ENCODE results near the gene SLC12A8.

SLC12A8 gene

GRCh38 chr3:125179143-125179883 is 33.2 kb downstream of the SLC12A8 start:
- H3K4me3 ChIP-seq (ENCODE audit: low read length): no peak overlapping the region
- TF ChIP-seq, protein P1, sequence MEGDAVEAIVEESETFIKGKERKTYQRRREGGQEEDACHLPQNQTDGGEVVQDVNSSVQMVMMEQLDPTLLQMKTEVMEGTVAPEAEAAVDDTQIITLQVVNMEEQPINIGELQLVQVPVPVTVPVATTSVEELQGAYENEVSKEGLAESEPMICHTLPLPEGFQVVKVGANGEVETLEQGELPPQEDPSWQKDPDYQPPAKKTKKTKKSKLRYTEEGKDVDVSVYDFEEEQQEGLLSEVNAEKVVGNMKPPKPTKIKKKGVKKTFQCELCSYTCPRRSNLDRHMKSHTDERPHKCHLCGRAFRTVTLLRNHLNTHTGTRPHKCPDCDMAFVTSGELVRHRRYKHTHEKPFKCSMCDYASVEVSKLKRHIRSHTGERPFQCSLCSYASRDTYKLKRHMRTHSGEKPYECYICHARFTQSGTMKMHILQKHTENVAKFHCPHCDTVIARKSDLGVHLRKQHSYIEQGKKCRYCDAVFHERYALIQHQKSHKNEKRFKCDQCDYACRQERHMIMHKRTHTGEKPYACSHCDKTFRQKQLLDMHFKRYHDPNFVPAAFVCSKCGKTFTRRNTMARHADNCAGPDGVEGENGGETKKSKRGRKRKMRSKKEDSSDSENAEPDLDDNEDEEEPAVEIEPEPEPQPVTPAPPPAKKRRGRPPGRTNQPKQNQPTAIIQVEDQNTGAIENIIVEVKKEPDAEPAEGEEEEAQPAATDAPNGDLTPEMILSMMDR (conservative IDR thresholded peaks at IDR 0.05; ENCODE audit: low read depth, low read length): no peak
- DNase-seq (ENCODE audit: low read depth): no peak

DNA sequence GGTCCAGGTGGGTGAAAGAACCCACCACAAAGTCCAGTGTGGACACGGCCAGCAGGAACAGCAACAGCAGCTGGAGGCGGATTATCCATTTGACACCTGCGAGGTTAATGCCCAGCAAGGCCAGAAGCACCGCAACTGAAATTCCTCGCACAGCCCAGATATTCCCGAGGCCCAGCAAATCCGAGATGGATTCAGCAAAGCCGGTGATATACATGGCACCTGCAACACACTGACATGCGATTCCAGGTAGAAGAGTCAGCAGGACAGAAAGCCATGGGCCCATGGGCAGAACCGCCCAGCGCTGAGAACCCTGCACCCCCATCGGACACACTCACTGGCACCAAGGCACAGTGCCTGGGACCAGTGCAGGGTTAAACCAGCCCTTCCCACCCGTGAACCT is 34.8 kb downstream of the SLC12A8 start:
- DNase-seq (ENCODE audit: low read depth): no peak
- TF ChIP-seq, protein P1 (conservative IDR thresholded peaks at IDR 0.05; ENCODE audit: low read depth, low read length): no peak
- H3K4me3 ChIP-seq (ENCODE audit: low read length): no peak overlapping the region

DNA sequence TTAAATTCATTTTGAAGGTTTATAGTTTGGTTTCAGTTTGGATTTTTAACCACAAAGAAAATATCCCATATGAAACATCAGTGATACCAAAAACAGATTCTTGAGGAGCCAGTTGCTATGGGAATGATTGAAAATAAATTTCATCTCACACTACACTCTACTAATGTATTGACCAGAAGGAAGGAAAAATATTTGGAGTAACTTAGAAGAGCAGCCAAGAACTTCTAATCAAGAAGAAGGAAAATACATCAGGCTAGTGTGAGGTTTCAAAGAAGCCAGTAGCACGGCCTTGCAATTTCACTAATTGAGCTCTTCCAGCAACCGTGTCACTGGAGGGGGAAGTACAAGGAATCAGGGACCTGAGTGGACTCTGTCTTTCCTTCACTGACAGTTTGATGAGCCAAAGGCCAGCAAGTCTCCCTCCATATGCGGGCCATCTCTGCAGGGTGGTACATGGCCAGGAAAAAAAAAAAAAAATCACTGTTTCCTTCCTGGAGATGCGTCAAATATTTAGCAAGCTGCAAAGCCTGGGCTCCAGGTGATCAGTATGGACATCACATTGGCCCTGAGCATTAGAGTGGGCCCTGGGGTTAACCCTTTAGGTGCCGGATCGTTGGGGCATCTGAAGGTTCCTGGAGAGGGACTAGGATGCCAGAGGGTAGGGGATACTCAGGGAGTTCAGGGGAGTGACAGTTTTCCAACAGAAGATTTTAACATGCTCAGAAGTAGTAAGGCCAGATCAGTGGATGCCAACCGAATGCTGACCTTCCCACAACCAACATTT is 37.1 kb downstream of the SLC12A8 start:
- no peak for DNase-seq (ENCODE audit: low read depth)
- TF ChIP-seq, protein P1 (conservative IDR thresholded peaks at IDR 0.05; ENCODE audit: low read depth, low read length): no peak
- H3K4me3 ChIP-seq (ENCODE audit: low read length): no peak overlapping the region

- TF ChIP-seq, protein P1 (conservative IDR thresholded peaks at IDR 0.05; ENCODE audit: low read depth, low read length): no peak
- no peak overlapping the region for H3K4me3 ChIP-seq (ENCODE audit: low read length)
- no peak for DNase-seq (ENCODE audit: low read depth)
These were observed 40.2 kb downstream of the SLC12A8 start for GRCh38 chr3:125172346-125172745.

DNA sequence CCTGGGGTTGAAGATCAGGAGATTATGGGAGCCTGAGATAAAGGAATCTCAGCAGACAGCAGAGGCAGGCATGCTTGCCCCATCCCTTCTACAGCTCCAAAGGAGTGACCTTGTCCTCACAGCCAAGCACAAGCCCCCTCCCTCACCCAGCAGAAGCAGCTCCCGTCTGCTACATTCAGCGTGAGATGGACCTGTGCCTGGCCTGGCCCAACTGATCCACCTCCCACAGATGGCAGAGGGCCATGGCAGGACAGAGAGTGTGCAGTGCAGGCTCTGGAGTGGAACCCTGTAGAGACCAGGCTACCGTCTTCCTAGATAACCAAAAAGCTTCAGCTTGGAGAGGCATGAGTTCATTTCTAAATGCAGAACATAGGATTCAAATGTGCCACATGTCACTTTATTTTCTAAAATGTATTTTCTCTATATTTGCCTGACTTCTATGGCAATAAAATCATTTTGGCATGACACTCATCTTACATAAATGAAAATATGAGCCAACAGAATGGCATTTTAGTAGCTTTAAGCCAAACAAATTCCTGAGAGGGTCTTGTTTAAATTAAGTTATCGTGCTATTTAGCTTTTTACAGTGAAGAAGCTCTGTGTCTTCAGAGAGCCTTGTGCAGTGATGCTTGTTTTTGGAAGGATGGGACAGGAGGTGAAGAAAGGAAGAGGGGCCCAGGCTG is 43.7 kb downstream of the SLC12A8 start:
- TF ChIP-seq, protein P1 (conservative IDR thresholded peaks at IDR 0.05; ENCODE audit: low read depth, low read length): no peak
- no peak for DNase-seq (ENCODE audit: low read depth)

DNA sequence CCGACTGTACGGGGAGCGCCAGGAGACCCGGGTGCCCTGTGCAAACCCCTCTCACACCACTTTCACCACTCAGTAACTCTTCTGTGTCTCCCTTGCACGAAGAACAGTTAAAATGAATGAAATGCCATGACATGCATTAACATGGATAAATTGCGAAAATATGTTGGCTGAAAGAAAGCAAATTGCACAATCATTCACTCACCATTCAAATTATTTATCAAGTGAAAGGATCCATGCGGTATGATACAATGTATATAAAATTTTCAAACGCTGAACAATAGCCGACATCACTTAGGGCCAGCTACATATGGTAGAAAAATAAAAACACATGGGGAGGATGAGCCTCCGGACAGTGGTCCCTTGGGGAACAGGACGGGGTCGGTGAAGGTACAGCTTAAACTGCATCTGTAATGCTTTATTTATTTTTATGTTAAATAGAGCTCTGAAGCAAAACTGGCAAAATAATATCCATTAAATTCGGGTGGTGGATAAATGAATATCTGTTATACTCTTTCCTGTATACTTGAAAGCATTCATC is 45.9 kb downstream of the SLC12A8 start:
- TF ChIP-seq, protein P1 (conservative IDR thresholded peaks at IDR 0.05; ENCODE audit: low read depth, low read length): no peak
- no peak overlapping the region for H3K4me3 ChIP-seq (ENCODE audit: low read length)
- DNase-seq (ENCODE audit: low read depth): no peak

More for the DNA sequence above, 43.7 kb downstream of the SLC12A8 start:
- H3K4me3 ChIP-seq (ENCODE audit: low read length): no peak overlapping the region
